ENCODE data around the gene KNCN. TPM values are rescaled to one million over a fixed set of nuclear protein-coding genes. Genes with fewer than 3 reads are reported as not detected.

Gene KNCN
- total RNA-seq, 1 donor: not detected

GRCh38 chr1:46532095-46532494, 19.4 kb downstream of the KNCN start:
- TF ChIP-seq, protein P1, sequence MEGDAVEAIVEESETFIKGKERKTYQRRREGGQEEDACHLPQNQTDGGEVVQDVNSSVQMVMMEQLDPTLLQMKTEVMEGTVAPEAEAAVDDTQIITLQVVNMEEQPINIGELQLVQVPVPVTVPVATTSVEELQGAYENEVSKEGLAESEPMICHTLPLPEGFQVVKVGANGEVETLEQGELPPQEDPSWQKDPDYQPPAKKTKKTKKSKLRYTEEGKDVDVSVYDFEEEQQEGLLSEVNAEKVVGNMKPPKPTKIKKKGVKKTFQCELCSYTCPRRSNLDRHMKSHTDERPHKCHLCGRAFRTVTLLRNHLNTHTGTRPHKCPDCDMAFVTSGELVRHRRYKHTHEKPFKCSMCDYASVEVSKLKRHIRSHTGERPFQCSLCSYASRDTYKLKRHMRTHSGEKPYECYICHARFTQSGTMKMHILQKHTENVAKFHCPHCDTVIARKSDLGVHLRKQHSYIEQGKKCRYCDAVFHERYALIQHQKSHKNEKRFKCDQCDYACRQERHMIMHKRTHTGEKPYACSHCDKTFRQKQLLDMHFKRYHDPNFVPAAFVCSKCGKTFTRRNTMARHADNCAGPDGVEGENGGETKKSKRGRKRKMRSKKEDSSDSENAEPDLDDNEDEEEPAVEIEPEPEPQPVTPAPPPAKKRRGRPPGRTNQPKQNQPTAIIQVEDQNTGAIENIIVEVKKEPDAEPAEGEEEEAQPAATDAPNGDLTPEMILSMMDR (IDR thresholded peaks at IDR 0.05; ENCODE audit: insufficient read depth, low read length): no peak
- DNase-seq (ENCODE audit: low read depth): no peak
- no peak overlapping the region for H3K4me3 ChIP-seq (ENCODE audit: low read depth, low read length)

GRCh38 chr1:46530791-46531409, 20.5 kb downstream of the KNCN start:
- TF ChIP-seq, protein P1 (IDR thresholded peaks at IDR 0.05; ENCODE audit: insufficient read depth, low read length): peak; percentile 30
- no peak overlapping the region for H3K4me3 ChIP-seq (ENCODE audit: low read depth, low read length)
- DNase-seq (ENCODE audit: low read depth): no peak

DNA sequence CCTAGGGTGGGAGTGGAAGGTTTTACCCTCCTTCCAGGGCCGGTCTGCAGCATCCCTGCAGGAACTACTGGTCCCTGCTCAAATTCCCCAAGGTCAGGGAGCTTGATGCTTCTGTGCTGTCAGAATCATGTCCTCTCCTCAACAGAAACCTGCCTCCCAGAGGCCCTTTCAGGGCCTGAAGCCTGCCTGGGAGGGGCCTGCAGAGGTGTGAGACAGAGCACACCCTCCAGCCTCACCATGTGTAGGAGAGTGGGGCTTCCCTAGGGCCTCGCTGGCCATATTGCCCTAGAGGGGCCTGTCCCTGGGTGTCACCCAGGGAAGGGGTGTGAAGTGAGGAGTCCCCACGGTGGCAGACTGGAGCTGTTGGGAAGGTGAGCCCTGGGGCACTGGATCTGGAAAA, 21.1 kb downstream of the KNCN start:
- H3K4me3 ChIP-seq (ENCODE audit: low read depth, low read length): no peak overlapping the region
- TF ChIP-seq, protein P1 (IDR thresholded peaks at IDR 0.05; ENCODE audit: insufficient read depth, low read length): no peak
- DNase-seq (ENCODE audit: low read depth): no peak

- no peak for DNase-seq (ENCODE audit: low read depth)
Observed at GRCh38 chr1:46529031-46529630, 22.3 kb downstream of the KNCN start.

GRCh38 chr1:46528297-46528955, 23.0 kb downstream of the KNCN start:
- TF ChIP-seq, protein P1 (IDR thresholded peaks at IDR 0.05; ENCODE audit: insufficient read depth, low read length): peak; percentile 36
- no peak overlapping the region for H3K4me3 ChIP-seq (ENCODE audit: low read depth, low read length)
- peak; percentile 36 for DNase-seq (ENCODE audit: low read depth)

More at GRCh38 chr1:46529031-46529630, 22.3 kb downstream of the KNCN start:
- H3K4me3 ChIP-seq (ENCODE audit: low read depth, low read length): no peak overlapping the region
- TF ChIP-seq, protein P1 (IDR thresholded peaks at IDR 0.05; ENCODE audit: insufficient read depth, low read length): no peak

DNA sequence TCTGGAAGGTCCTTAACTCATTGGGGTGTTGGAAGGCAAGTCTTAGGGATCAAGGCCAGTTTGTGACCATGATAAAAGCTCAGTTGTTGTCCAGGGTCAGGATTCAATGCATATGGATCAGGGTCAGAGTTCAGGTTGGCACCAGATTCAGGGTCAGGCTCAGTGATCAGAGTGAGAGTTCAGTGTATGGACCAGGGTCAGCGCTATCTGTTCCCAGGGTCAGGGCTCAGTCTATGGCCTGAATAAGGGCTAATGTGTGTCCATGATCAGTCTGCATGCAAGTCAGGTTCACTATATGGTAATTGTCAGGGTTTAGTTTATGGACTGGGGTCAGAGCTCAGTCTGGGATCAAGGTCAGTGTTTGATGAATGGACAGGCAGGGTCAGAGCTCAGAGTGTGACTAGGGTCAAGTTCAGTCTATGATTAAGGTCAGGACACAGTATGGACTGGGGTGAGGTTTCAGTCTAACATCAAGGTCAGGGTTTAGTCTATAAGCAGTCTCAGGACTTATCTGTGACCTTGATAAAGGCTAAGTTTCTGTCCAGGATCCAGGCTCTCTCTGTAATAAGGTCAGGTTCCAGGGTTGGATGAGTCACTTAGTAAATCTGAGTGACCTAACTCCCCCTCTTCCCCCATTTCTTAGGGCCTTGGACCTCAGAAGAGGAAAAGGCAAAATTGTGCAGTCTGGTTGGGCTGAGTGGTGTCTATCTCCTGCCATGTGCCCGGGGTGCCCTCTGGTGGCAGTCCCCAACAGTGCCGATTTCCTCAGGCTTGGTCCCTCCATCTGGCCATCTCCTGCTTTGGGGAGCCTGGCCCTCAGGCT, 23.8 kb downstream of the KNCN start:
- peak; percentile 79 for DNase-seq (ENCODE audit: low read depth)
- TF ChIP-seq, protein P1 (IDR thresholded peaks at IDR 0.05; ENCODE audit: insufficient read depth, low read length): peak; percentile 98
- H3K4me3 ChIP-seq (ENCODE audit: low read depth, low read length): no peak overlapping the region
